Skin epidermis (tissue), 12 donors: ENCODE results near the gene STK40.
A peak's percentile ranks its signal among the peaks of the same experiment; 100 is the strongest.

ENCODE experiments used
- H3K27ac ChIP-seq, 21 experiments: fragments of 200-600 bp; sonication (generic) in 11 of 21; one replicate each; pipeline ENCODE4 v1.5.0; 2020; ENCODE audit warnings: mild to moderate bottlenecking in 3 of 21, inconsistent platforms in 2 of 21, moderate library complexity in 2 of 21
- H3K4me3 ChIP-seq, 7 experiments: fragments of 200-600 bp; sonication (generic) in 2 of 7; one replicate each; pipeline ENCODE4 v1.5.0; 2020; ENCODE audit warnings: inconsistent platforms in 2 of 7, mild to moderate bottlenecking in 2 of 7, moderate library complexity in 1 of 7

STK40 gene

DNA sequence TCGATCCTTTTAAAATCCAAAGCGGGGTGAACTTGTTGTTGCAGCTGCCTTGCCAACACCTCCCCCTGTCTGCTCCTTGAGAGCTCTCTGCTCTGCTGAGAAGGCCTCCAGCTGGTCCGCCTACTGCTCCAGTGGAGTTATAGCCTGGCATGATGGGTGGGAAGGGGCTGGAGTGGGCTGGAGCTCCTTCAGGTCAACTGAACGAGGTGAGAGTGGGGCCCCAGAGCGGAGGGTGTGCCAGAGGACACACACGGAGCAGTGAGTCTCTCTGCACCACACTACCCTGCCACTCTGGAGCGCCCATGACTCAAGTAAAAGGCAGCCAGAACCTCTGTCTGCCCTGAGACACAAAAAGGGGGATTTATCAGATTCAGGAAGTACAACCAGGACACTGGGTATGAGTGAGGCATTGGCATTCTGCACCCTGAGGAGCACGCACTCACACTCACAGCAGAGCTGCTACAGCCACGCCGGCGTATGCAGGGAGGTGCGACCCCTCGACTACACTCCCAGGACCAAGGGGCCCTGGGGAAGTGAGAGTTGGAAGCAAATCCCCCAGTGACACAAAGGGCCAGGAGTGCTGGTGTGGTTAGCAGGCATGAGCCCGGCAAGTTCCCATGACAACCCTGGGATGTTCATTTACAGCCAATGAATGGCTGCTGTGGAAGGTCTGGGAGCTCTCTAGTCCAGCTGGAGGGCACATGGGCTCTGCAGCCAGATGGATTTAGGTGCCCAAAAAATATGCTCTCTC, 34.3 kb downstream of the STK40 start:
- Histone ChIP-seq H3K4me3 (no peak overlapping the region), H3K27ac (peak overlapping the region in 20 of 21 experiments; percentile 64 to 90 (median 81))

DNA sequence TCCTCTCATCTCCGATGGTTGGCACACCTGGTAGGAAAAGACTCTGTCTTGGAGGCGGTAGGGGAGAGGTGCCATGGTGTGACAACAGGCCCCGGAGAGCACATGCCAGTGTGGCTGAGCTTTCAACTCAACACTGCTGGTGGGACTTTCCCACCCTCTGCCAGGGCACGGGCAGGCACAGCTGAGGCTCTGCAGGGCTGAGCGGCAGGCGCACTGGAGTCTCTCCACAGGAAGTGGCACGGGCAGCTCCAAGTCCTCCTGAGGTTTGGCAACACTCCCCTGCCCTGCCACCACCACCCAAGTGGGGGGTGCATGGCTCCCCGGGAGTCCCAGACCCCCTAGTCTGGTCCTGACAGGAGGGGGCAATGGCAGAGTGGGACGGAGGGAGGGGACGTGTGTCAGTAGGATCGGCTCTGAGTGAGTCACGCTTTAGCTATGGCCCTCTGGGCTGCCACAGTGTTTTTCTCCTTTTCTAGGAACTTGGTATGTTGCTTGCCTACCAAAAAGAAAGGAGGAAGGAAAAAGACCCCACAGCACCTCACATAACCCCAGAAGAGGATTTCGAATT, 35.0 kb downstream of the STK40 start:
- Histone ChIP-seq H3K27ac (peak overlapping the region in 20 of 21 experiments; percentile 64 to 90 (median 81)), H3K4me3 (no peak overlapping the region)

GRCh38 chr1:36349839-36350238, 35.9 kb downstream of the STK40 start:
- no peak overlapping the region for H3K4me3 ChIP-seq
- H3K27ac ChIP-seq = peak overlapping the region in 20 of 21 experiments; percentile 64 to 90 (median 81)

- H3K4me3 ChIP-seq = no peak overlapping the region
Measured at GRCh38 chr1:36349241-36349671, 36.5 kb downstream of the STK40 start.

GRCh38 chr1:36346741-36347370, 38.9 kb downstream of the STK40 start:
- H3K27ac ChIP-seq = peak overlapping the region in 1 of 21 experiments; percentile 29

More at GRCh38 chr1:36349241-36349671, 36.5 kb downstream of the STK40 start:
- peak overlapping the region in 20 of 21 experiments; percentile 48 to 90 (median 81) for H3K27ac ChIP-seq

DNA sequence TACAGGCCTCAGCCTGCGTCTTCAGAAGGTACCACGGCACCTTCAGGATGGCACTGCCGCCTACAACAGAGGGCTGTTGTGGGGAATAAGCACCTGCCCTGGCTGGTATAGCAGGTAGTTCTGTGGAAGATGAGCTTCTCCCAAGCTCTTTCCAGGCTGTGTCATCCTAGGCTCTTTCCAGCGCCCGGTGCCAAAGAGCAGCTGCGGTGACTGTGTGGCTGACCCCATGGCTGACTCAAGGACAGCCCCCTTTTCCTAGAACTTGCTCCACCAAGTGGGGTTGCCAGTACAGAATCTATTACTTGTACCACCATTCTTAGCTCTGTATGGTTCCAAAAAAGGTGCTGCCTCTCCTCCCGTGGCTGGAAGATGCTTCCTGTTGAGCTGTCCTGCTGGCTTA, 40.4 kb downstream of the STK40 start:
- Histone ChIP-seq H3K27ac (no peak overlapping the region), H3K4me3 (no peak overlapping the region)

More at GRCh38 chr1:36346741-36347370, 38.9 kb downstream of the STK40 start:
- H3K4me3 ChIP-seq = no peak overlapping the region

- Histone ChIP-seq H3K27ac (peak overlapping the region in 1 of 21 experiments; percentile 2), H3K4me3 (no peak overlapping the region)
Measured at GRCh38 chr1:36344395-36344680, 41.4 kb downstream of the STK40 start.

GRCh38 chr1:36343651-36344394, 41.9 kb downstream of the STK40 start:
- no peak overlapping the region for H3K4me3 ChIP-seq
- peak overlapping the region in 9 of 21 experiments; percentile 2 to 66 (median 53) for H3K27ac ChIP-seq

DNA sequence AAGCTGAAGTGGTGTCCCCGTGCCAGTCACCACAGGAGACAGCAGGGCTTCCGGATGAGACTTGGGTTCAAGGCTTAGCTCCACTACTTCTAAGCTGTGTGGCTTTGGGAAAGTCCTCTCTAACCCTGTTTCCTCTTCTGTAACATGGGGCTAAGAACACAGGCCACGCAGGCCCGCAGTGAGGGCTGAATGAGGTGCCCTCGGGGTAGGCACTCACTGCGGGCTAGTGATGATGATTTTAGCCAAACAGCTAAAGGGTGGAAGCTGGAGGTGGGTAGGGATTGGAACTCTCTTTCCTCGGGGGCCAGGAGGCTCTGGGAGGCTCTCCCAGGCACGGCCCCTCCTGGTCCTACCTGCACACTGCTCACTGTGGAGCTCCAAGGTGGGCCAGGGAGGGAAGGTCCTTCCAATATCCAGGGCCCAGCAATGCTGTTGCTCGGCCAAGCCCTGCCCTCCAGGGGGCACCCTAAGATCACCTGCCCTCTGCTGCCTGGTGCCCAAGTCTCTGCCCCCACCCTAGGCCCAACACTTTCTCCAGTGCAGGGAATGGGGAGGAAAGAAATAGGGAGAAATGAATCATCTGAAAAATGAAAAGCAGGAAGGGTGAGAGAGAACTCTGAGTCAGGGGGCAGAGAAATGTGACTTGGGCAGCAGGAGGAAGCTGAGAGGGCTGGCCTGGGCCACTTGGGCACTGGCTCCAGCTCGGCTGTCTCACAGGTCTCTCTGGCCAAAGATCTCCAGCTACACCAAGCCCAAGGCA, 43.1 kb downstream of the STK40 start:
- Histone ChIP-seq H3K4me3 (no peak overlapping the region), H3K27ac (peak overlapping the region in 13 of 21 experiments; percentile 2 to 66 (median 50))

- no peak overlapping the region for H3K4me3 ChIP-seq
- no peak overlapping the region for H3K27ac ChIP-seq
Measured at GRCh38 chr1:36341626-36342320, 44.0 kb downstream of the STK40 start.

- Histone ChIP-seq H3K4me3 (no peak overlapping the region), H3K27ac (no peak overlapping the region)
Measured at GRCh38 chr1:36339615-36340014, 46.1 kb downstream of the STK40 start.

DNA sequence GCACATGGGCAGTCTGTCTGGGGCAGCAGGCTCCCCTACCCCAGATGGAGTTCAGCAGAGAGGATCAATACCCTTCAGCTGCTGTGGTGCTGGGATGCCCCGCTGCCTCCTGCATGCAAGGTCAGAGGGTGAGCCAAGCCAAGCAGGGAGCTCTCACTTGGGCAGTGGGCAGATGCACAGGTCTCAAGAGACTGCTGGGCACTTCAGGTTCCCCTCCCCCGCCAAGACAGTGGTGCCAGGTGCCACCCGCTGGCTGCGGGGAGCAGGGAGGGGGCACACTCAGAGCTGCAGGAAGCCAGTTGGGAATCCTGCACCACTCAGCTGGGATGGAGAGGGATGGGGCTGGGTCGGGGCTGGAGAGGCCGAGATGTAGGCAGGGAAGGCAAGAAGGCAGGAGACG, 46.5 kb downstream of the STK40 start:
- Histone ChIP-seq H3K4me3 (no peak overlapping the region), H3K27ac (no peak overlapping the region)

GRCh38 chr1:36337830-36338229, 47.9 kb downstream of the STK40 start:
- no peak overlapping the region for H3K27ac ChIP-seq

GRCh38 chr1:36330940-36331339, 54.8 kb downstream of the STK40 start:
- Histone ChIP-seq H3K4me3 (no peak overlapping the region), H3K27ac (no peak overlapping the region)

More at GRCh38 chr1:36337830-36338229, 47.9 kb downstream of the STK40 start:
- no peak overlapping the region for H3K4me3 ChIP-seq

DNA sequence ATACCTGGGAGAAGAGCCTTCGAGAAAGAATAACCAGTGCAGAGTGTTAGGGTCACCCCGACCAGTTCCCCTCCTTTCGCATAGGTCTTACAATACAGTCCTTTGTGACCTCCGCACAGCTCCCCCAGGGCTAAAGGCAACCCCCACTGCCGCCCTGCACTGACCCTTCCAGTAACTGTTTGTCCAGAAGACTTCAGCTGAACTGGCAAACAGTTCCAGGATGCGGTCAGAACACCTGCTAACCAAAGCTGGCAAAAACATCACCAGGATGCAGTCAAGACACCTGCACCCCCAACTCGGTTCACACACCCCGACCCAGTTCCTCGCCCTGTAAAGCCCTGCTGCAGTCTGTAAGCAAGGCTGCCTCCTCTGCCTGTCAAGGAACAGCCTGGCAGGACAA, 55.9 kb downstream of the STK40 start:
- Histone ChIP-seq H3K4me3 (no peak overlapping the region), H3K27ac (no peak overlapping the region)

- Histone ChIP-seq H3K27ac (no peak overlapping the region), H3K4me3 (no peak overlapping the region)
Measured at GRCh38 chr1:36328713-36329112, 57.0 kb downstream of the STK40 start.

DNA sequence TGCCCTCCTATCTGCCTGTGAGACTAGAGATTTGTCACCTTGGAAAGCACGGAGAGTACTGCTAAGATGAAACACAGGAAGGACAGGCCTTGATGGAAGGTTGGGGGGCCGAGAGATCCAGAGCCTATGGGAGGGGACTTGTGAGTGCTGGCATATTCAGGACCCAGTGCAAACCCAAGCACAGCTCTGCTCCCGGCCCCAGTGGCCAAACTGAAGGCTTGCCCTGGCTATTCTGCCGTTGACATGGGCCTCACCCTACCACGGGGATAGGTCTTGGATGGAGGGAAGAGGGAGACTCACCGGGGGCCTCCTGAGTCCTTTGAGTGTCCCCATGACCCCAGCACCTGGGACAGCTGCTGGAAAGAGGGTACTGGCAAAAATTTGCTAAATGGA, 57.6 kb downstream of the STK40 start:
- Histone ChIP-seq H3K4me3 (no peak overlapping the region), H3K27ac (peak overlapping the region in 1 of 21 experiments; percentile 2)

- H3K27ac ChIP-seq = peak overlapping the region in 1 of 21 experiments; percentile 2
- H3K4me3 ChIP-seq = no peak overlapping the region
Measured at GRCh38 chr1:36327421-36328087, 58.2 kb downstream of the STK40 start.
